Measurements from ENCODE around the gene SARM1.

The SARM1 gene

DNA sequence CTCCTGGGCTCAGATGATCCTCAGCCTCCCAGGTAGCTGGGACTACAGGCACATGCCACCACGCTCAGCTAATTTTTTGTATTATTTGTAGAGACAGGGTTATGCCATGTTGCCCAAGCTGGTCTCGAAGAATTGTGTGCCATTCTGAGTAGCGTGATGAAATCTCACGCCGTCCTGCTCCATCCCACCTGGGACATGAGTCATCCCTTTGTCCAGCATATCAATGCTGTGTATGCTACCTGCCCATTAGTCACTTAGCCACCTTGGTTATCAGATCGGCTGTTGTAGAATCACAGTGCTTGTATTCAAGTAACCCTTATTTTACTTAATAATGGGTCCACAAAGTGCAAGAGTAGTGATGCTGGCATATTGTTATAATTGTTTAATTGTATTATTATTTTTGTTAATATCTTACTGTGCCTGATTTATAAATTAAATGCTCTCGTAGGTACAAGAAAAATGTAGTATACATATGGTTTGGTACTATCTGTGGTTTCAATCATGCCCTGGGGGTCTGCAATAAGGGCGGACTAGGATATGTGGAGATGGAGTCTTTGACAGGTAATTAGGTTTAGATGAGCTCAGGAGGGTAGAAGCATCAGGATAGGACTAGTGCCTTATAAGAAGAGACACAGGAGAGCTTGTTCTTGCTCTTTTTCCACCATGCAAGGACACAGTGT lies 75.4 kb downstream of the SARM1 start:
- no peak for DNase-seq (ENCODE audit: low spot score)
- Histone ChIP-seq H3K27ac (no peak overlapping the region), H3K4me3 (no peak overlapping the region)
- TF ChIP-seq, protein P1, sequence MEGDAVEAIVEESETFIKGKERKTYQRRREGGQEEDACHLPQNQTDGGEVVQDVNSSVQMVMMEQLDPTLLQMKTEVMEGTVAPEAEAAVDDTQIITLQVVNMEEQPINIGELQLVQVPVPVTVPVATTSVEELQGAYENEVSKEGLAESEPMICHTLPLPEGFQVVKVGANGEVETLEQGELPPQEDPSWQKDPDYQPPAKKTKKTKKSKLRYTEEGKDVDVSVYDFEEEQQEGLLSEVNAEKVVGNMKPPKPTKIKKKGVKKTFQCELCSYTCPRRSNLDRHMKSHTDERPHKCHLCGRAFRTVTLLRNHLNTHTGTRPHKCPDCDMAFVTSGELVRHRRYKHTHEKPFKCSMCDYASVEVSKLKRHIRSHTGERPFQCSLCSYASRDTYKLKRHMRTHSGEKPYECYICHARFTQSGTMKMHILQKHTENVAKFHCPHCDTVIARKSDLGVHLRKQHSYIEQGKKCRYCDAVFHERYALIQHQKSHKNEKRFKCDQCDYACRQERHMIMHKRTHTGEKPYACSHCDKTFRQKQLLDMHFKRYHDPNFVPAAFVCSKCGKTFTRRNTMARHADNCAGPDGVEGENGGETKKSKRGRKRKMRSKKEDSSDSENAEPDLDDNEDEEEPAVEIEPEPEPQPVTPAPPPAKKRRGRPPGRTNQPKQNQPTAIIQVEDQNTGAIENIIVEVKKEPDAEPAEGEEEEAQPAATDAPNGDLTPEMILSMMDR (IDR thresholded peaks at IDR 0.05): no peak

- Histone ChIP-seq H3K4me3 (no peak overlapping the region), H3K27ac (no peak overlapping the region)
- TF ChIP-seq, protein P1 (IDR thresholded peaks at IDR 0.05): no peak
- DNase-seq (ENCODE audit: low spot score): no peak
Measured at GRCh38 chr17:28447396-28447760, 75.9 kb downstream of the SARM1 start.

GRCh38 chr17:28449859-28450258 lies 78.4 kb downstream of the SARM1 start:
- no peak for DNase-seq (ENCODE audit: low spot score)
- TF ChIP-seq, protein P1 (IDR thresholded peaks at IDR 0.05): no peak
- Histone ChIP-seq H3K4me3 (no peak overlapping the region), H3K27ac (no peak overlapping the region)
